Central memory CD8-positive, alpha-beta T cell (primary cell): ENCODE measurements around the gene CUL2.
"Not testable (repeated sequence)": the region's sequence is repeated elsewhere in the genome, so short reads cannot be mapped to it uniquely, and the experiment has no call there.

ENCODE experiments used
- ATAC-seq: fragments of 150-1000 bp; cut with Tn5 transposase; replicated peaks from 2 replicates; pipeline ENCODE4 v1.10.0; 2022; ENCODE audit warnings: mild to moderate bottlenecking, moderate FRiP score, moderate number of reproducible peaks; ENCODE audit not compliant: poor library complexity, severe bottlenecking; ENCODE audit errors: extremely low read depth
- DNase-seq, 2 donors: peaks; one replicate each; pipeline ENCODE4 v3.0.0; 2021; ENCODE audit warnings: low spot score in 2 of 2
- H3K27ac Mint-ChIP-seq: one replicate; pipeline ENCODE4 v1.8.0; 2022; ENCODE audit warnings: low read depth, mild to moderate bottlenecking, moderate library complexity, mixed read lengths
- H3K27me3 Mint-ChIP-seq: one replicate; pipeline ENCODE4 v1.8.0; 2022; ENCODE audit warnings: mixed read lengths
- H3K36me3 Mint-ChIP-seq: one replicate; pipeline ENCODE4 v1.8.0; 2022; ENCODE audit warnings: mild to moderate bottlenecking, moderate library complexity, mixed read lengths; ENCODE audit not compliant: insufficient read depth
- H3K4me1 Mint-ChIP-seq: one replicate; pipeline ENCODE4 v1.8.0; 2022; ENCODE audit warnings: mixed read lengths
- H3K4me3 Mint-ChIP-seq: one replicate; pipeline ENCODE4 v1.8.0; 2022; ENCODE audit warnings: mild to moderate bottlenecking, moderate library complexity, mixed read lengths
- H3K9me3 Mint-ChIP-seq: one replicate; pipeline ENCODE4 v1.8.0; 2022; ENCODE audit warnings: mixed read lengths

CUL2 gene

DNA sequence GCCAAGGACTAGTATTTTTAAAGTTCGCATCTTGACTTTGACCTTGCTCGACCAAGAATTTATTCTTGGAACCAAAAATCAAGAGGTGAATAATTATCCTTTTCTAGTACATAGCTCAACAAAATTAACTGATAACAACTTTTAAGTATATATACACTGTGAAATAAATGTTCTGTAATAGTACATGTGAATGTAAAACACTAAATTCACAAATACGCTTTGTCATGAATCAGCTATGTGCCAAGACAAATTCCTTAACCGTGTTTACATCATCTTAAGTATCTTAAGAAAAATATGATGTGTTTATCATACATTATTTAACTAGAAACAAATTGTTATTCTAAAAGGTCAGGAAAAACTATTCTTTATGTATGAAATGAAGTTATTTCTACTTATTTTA is 83.3 kb downstream of the CUL2 start:
- peaks cover 12% of the 10 kb centered on the region for H3K36me3 Mint-ChIP-seq
- ATAC-seq: no peak

DNA sequence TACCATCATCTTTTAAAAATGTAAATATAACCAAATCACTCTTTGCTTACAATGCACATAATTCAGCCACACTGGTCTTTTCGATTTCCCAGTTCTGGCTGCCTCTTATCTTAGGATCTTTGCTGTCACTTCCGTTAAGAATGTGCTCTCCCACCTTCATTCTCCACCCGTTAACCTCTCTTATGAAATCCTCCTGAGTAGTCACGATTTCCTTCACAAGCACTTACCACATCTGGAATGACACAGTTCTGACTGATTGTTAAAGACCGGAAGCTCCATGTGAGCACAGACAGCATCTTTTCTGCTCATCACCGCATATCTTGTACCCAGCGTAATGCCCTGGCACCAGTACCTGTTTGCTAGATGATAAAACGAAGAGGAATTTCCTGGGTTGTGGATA is 84.3 kb downstream of the CUL2 start:
- Mint-ChIP-seq H3K9me3 (no peaks in the 10 kb centered on the region), H3K27me3 (no peaks in the 10 kb centered on the region), H3K27ac (no peak overlapping the region), H3K36me3 (peaks cover 10% of the 10 kb centered on the region), H3K4me3 (no peak overlapping the region), H3K4me1 (no peaks in the 10 kb centered on the region)
- DNase-seq (no peak), ATAC-seq (no peak)

More for the DNA sequence above, 83.3 kb downstream of the CUL2 start:
- Mint-ChIP-seq H3K27me3 (no peaks in the 10 kb centered on the region), H3K9me3 (no peaks in the 10 kb centered on the region), H3K4me1 (no peaks in the 10 kb centered on the region), H3K4me3 (no peak overlapping the region), H3K27ac (no peak overlapping the region)
- no peak for DNase-seq

- no peak for ATAC-seq
Observed at GRCh38 chr10:35004651-35005050, 85.5 kb downstream of the CUL2 start.

DNA sequence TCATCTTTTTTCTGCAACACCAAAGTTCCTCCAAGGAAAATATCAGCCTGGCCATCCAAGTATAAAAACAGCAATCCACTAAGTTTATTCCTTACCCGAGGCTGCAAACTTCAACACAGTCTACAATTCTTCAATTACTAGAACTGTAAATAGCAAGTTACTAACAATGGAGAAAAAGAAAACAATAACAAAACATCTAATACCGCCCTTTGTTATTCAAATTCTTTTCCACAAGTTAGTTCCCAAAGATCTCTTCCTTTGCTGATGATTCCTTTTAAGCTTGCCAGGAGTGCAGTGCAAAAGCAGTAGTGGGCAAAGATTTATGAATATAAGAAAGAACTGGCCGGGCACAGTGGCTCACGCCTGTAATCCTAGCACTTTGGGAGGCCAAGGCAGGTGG is 86.2 kb downstream of the CUL2 start:
- Mint-ChIP-seq H3K27me3 (no peaks in the 10 kb centered on the region), H3K27ac (no peak overlapping the region), H3K4me1 (no peaks in the 10 kb centered on the region), H3K36me3 (peaks cover 2% of the 10 kb centered on the region), H3K9me3 (no peaks in the 10 kb centered on the region), H3K4me3 (no peak overlapping the region)
- ATAC-seq: no peak
- DNase-seq: no peak

More at GRCh38 chr10:35004651-35005050, 85.5 kb downstream of the CUL2 start:
- Mint-ChIP-seq H3K36me3 (peaks cover 5% of the 10 kb centered on the region), H3K4me3 (no peak overlapping the region), H3K4me1 (no peaks in the 10 kb centered on the region), H3K27ac (no peak overlapping the region), H3K9me3 (no peaks in the 10 kb centered on the region), H3K27me3 (no peaks in the 10 kb centered on the region)
- no peak for DNase-seq

- H3K9me3 Mint-ChIP-seq: no peaks in the 10 kb centered on the region
- H3K36me3 Mint-ChIP-seq: no peaks in the 10 kb centered on the region
Observed at GRCh38 chr10:35000936-35001335, 89.2 kb downstream of the CUL2 start.

GRCh38 chr10:34999532-34999931 is 90.6 kb downstream of the CUL2 start:
- Mint-ChIP-seq H3K4me1 (peaks cover 5% of the 10 kb centered on the region), H3K4me3 (no peak overlapping the region), H3K9me3 (no peaks in the 10 kb centered on the region), H3K27me3 (no peaks in the 10 kb centered on the region), H3K27ac (no peak overlapping the region), H3K36me3 (no peaks in the 10 kb centered on the region)
- DNase-seq (no peak), ATAC-seq (no peak)

More at GRCh38 chr10:35000936-35001335, 89.2 kb downstream of the CUL2 start:
- no peaks in the 10 kb centered on the region for H3K27me3 Mint-ChIP-seq
- H3K4me3 Mint-ChIP-seq: no peak overlapping the region
- no peak for DNase-seq
- H3K4me1 Mint-ChIP-seq: no peaks in the 10 kb centered on the region
- no peak overlapping the region for H3K27ac Mint-ChIP-seq
- no peak for ATAC-seq

- ATAC-seq (no peak), DNase-seq (no peak)
- Mint-ChIP-seq H3K4me1 (peaks cover 7% of the 10 kb centered on the region), H3K4me3 (no peak overlapping the region), H3K9me3 (no peaks in the 10 kb centered on the region), H3K36me3 (no peaks in the 10 kb centered on the region), H3K27ac (no peak overlapping the region), H3K27me3 (no peaks in the 10 kb centered on the region)
Observed at GRCh38 chr10:34998940-34999339, 91.2 kb downstream of the CUL2 start.

GRCh38 chr10:34996843-34997242 is 93.3 kb downstream of the CUL2 start:
- no peaks in the 10 kb centered on the region for H3K36me3 Mint-ChIP-seq
- H3K9me3 Mint-ChIP-seq: no peaks in the 10 kb centered on the region
- DNase-seq: no peak
- no peak overlapping the region for H3K27ac Mint-ChIP-seq
- ATAC-seq: no peak
- H3K27me3 Mint-ChIP-seq: no peaks in the 10 kb centered on the region
- peaks cover 7% of the 10 kb centered on the region for H3K4me1 Mint-ChIP-seq
- H3K4me3 Mint-ChIP-seq: no peak overlapping the region

GRCh38 chr10:34995925-34996324 is 94.2 kb downstream of the CUL2 start:
- H3K27me3 Mint-ChIP-seq: no peaks in the 10 kb centered on the region
- H3K27ac Mint-ChIP-seq: no peak overlapping the region
- H3K4me3 Mint-ChIP-seq: no peak overlapping the region
- ATAC-seq (no peak), DNase-seq (no peak)
- H3K4me1 Mint-ChIP-seq: peaks cover 7% of the 10 kb centered on the region
- H3K36me3 Mint-ChIP-seq: no peaks in the 10 kb centered on the region
- H3K9me3 Mint-ChIP-seq: no peaks in the 10 kb centered on the region

GRCh38 chr10:34994565-34995142 is 95.5 kb downstream of the CUL2 start:
- no peaks in the 10 kb centered on the region for H3K36me3 Mint-ChIP-seq
- no peak overlapping the region for H3K27ac Mint-ChIP-seq
- no peak overlapping the region for H3K4me3 Mint-ChIP-seq
- H3K27me3 Mint-ChIP-seq: no peaks in the 10 kb centered on the region
- peaks cover 7% of the 10 kb centered on the region for H3K4me1 Mint-ChIP-seq
- DNase-seq (no peak), ATAC-seq (no peak)
- H3K9me3 Mint-ChIP-seq: no peaks in the 10 kb centered on the region

GRCh38 chr10:34993782-34994181 is 96.4 kb downstream of the CUL2 start:
- Mint-ChIP-seq H3K27me3 (no peaks in the 10 kb centered on the region), H3K36me3 (no peaks in the 10 kb centered on the region), H3K27ac (no peak overlapping the region), H3K9me3 (no peaks in the 10 kb centered on the region), H3K4me3 (no peak overlapping the region), H3K4me1 (peaks cover 7% of the 10 kb centered on the region)
- DNase-seq: no peak
- ATAC-seq: no peak

GRCh38 chr10:34991117-34991516 is 99.0 kb downstream of the CUL2 start:
- DNase-seq, H3K36me3 Mint-ChIP-seq, H3K27me3 Mint-ChIP-seq, ATAC-seq, H3K4me3 Mint-ChIP-seq, H3K4me1 Mint-ChIP-seq, H3K9me3 Mint-ChIP-seq, H3K27ac Mint-ChIP-seq: not testable (repeated sequence)

DNA sequence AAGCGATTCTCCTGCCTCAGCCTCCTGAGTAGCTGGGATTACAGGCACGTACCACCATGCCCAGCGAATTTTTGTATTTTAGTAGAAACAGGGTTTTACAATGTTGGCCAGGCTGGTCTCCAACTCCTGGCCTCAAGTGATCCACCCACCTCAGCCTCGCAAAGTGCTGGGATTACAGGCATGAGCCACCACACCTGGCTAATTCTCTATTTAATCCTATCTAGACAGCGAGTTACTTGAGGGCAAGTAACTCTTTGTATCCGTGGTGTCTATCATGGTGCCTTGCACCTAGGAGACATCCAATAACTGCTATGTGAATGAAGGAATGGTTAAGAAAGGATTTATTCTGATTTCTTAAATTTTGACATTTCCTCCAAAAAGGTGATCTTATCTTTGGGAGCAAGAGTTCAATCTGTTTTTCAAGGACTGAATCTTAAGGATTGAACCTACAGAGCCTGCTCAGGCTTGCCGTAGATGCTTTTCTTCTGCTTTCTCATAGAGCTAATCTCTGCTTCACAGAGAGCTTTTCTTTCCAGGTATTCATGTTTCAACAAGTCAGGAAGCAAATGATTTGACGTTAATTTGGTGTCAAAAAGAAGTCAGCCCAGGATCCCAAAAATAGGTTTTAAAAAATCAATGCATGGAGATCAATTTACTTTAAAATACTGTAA is 101.6 kb downstream of the CUL2 start:
- Mint-ChIP-seq H3K27me3 (no peaks in the 10 kb centered on the region), H3K27ac (no peak overlapping the region), H3K9me3 (peaks cover 6% of the 10 kb centered on the region), H3K4me3 (no peak overlapping the region), H3K36me3 (no peaks in the 10 kb centered on the region), H3K4me1 (no peaks in the 10 kb centered on the region)
- ATAC-seq (no peak), DNase-seq (no peak)
